CD14-positive monocyte (primary cell): ENCODE results near the gene TMUB1. TPM values are rescaled to one million over a fixed set of nuclear protein-coding genes. Genes with fewer than 3 reads are reported as not detected.
A peak's percentile ranks its signal among the peaks of the same experiment; 100 is the strongest.

Experiments used
- DNase-seq, 3 donors: peaks; one replicate each; pipeline ENCODE4 v3.0.0-alpha.2; 2011 to 2022
- H2AFZ ChIP-seq: 2 replicates; pipeline ENCODE4 v1.6.0; 2012; ENCODE audit warnings: mild to moderate bottlenecking, low read depth, low read length, inconsistent platforms; ENCODE audit not compliant: insufficient read depth, poor library complexity, severe bottlenecking
- H3K27ac ChIP-seq, 2 donors: 1 replicate in 1 of 2; 2 replicates in 1 of 2; pipeline ENCODE4 v1.5.1; 2012 to 2013; ENCODE audit warnings: low read length in 2 of 2, control low read depth in 1 of 2, inconsistent platforms in 1 of 2, low read depth in 1 of 2, mild to moderate bottlenecking in 1 of 2
- H3K27me3 ChIP-seq, 2 donors: one replicate each; pipeline versions ENCODE4 v1.6.0 to v1.6.1; 2011 to 2013; ENCODE audit warnings: low read length in 2 of 2; ENCODE audit not compliant: control insufficient read depth in 2 of 2, insufficient read depth in 2 of 2
- H3K36me3 ChIP-seq, 2 donors: replicated peaks in 1 of 2; 1 replicate in 1 of 2; 2 replicates in 1 of 2; pipeline versions ENCODE4 v1.5.1 to v1.6.1; 2012 to 2013; ENCODE audit warnings: low read length in 2 of 2, control low read depth in 1 of 2, inconsistent platforms in 1 of 2, mild to moderate bottlenecking in 1 of 2; ENCODE audit not compliant: insufficient read depth in 2 of 2, control insufficient read depth in 1 of 2
- H3K4me1 ChIP-seq, 2 donors: 1 replicate in 1 of 2; 2 replicates in 1 of 2; pipeline versions ENCODE4 v1.5.1 to v1.6.1; 2012 to 2013; ENCODE audit warnings: low read length in 2 of 2, control low read depth in 1 of 2, inconsistent platforms in 1 of 2, mild to moderate bottlenecking in 1 of 2, moderate library complexity in 1 of 2; ENCODE audit not compliant: insufficient read depth in 2 of 2, control insufficient read depth in 1 of 2
- H3K4me2 ChIP-seq: replicated peaks from 2 replicates; pipeline ENCODE3; 2012; ENCODE audit warnings: low read length, moderate library complexity, mild to moderate bottlenecking; ENCODE audit not compliant: poor library complexity, severe bottlenecking; ENCODE audit errors: extremely low read depth
- H3K4me3 ChIP-seq, 3 experiments: fragments of 200-600 bp in 1 of 3; sonication (generic) in 1 of 3; replicated peaks in 1 of 3; 1 replicate in 2 of 3; 2 replicates in 1 of 3; pipeline ENCODE4 v1.5.1; 2011 to 2013; ENCODE audit warnings: low read length in 3 of 3, mild to moderate bottlenecking in 3 of 3, control low read depth in 2 of 3, low read depth in 2 of 3, inconsistent platforms in 1 of 3, moderate library complexity in 1 of 3
- H3K79me2 ChIP-seq: 2 replicates; pipeline ENCODE4 v1.6.0; 2012; ENCODE audit warnings: mild to moderate bottlenecking, control low read depth, inconsistent platforms, low read length, moderate library complexity; ENCODE audit not compliant: insufficient read depth
- H3K9ac ChIP-seq: 2 replicates; pipeline ENCODE4 v1.6.0; 2017; ENCODE audit warnings: low read length, mild to moderate bottlenecking; ENCODE audit not compliant: insufficient read depth, poor library complexity, severe bottlenecking
- H3K9me3 ChIP-seq, 2 donors: replicated peaks in 1 of 2; 1 replicate in 1 of 2; 2 replicates in 1 of 2; pipeline versions ENCODE4 v1.5.1 to v1.6.1; 2012 to 2013; ENCODE audit warnings: low read length in 2 of 2, control low read depth in 1 of 2; ENCODE audit not compliant: control insufficient read depth in 1 of 2, insufficient read depth in 1 of 2
- H4K20me1 ChIP-seq: 2 replicates; pipeline ENCODE4 v1.6.0; 2012; ENCODE audit warnings: mild to moderate bottlenecking, low read length, control low read depth, moderate library complexity; ENCODE audit not compliant: insufficient read depth
- H3K27ac Mint-ChIP-seq, 7 donors: one replicate each; pipeline ENCODE4 v1.8.0; 2020; ENCODE audit warnings: mild to moderate bottlenecking in 7 of 7, mixed read lengths in 7 of 7, moderate library complexity in 6 of 7, inconsistent platforms in 2 of 7
- H3K27me3 Mint-ChIP-seq, 3 donors: one replicate each; pipeline ENCODE4 v1.8.0; 2021 to 2022; ENCODE audit warnings: low read depth in 3 of 3, mild to moderate bottlenecking in 3 of 3, mixed read lengths in 3 of 3, moderate library complexity in 3 of 3, inconsistent platforms in 1 of 3
- H3K36me3 Mint-ChIP-seq, 2 donors: one replicate each; pipeline ENCODE4 v1.8.0; 2020; ENCODE audit warnings: mixed read lengths in 2 of 2, inconsistent platforms in 1 of 2, mild to moderate bottlenecking in 1 of 2
- H3K4me1 Mint-ChIP-seq: one replicate; pipeline ENCODE4 v1.8.0; 2020; ENCODE audit warnings: mild to moderate bottlenecking, mixed read lengths
- H3K4me3 Mint-ChIP-seq, 2 donors: one replicate each; pipeline ENCODE4 v1.8.0; 2020; ENCODE audit warnings: mild to moderate bottlenecking in 2 of 2, mixed read lengths in 2 of 2, moderate library complexity in 1 of 2
- H3K9me3 Mint-ChIP-seq, 7 donors: one replicate each; pipeline ENCODE4 v1.8.0; 2020 to 2022; ENCODE audit warnings: mixed read lengths in 7 of 7, mild to moderate bottlenecking in 6 of 7, moderate library complexity in 6 of 7, inconsistent platforms in 2 of 7
- WGBS: methylation state at CpG from one replicate; pipeline ENCODE4 v1.1.5; 2013; ENCODE audit warnings: missing lambda C conversion rate; ENCODE audit not compliant: insufficient coverage; 5-methylcytosine and 5-hydroxymethylcytosine counted together
- intact Hi-C, 2 donors: fragments of 100-400 bp; cut with micrococcal nuclease; formaldehyde crosslinking; loops; one replicate each; pipeline versions ENCODE4 v1.15.0 to v1.15.1; 2023
- polyA plus RNA-seq, 3 donors: library from polyadenylated mRNA; depleted of rRNA in 1 of 3; unstranded in 2 of 3; stranded (reverse) in 1 of 3; fragments of 300-500 nt in 2 of 3; fragments of >200 nt in 1 of 3; fragmentation: Illumina TruSeq in 2 of 3; gene quantifications; 1 replicate in 2 of 3; 2 replicates in 1 of 3; pipeline ENCODE4 v1.2.3, GENCODE V29; 2012 to 2021
- TF ChIP-seq, protein P1 (sequence below): fragments of 200-600 bp; IDR thresholded peaks from one replicate; pipeline ENCODE4 v1.8.0; 2022; ENCODE audit warnings: antibody characterized with exemption, mild to moderate bottlenecking

Gene TMUB1
- polyA plus RNA-seq, 3 donors = 17.4 to 28.2 (median 19.8) TPM

- DNase-seq = no peak
- Mint-ChIP-seq H3K4me1 (peaks cover 34% of the 10 kb centered on the region), H3K27ac (peak overlapping the region; percentile 64 to 92 (median 84))
Measured at GRCh38 chr7:151080067-151080521, 3.2 kb downstream of the TMUB1 start.

GRCh38 chr7:151079199-151079910 is 3.9 kb downstream of the TMUB1 start:
- DNase-seq = no peak
- Histone ChIP-seq H3K79me2 (peaks cover 37% of the 10 kb centered on the region), H3K36me3 (peaks cover 24 to 37% of the 10 kb centered on the region in 2 donors), H3K9ac (peak overlapping the region; percentile 91), H3K4me3 (peak overlapping the region in 2 of 3 experiments; percentile 88 to 92), H3K27ac (peak overlapping the region in 1 of 2 donors; percentile 83), H4K20me1 (peaks cover 44% of the 10 kb centered on the region), H3K9me3 (no peaks in the 10 kb centered on the region), H2AFZ (no peak overlapping the region), H3K4me2 (peak overlapping the region; percentile 96), H3K4me1 (peaks cover 34 to 49% of the 10 kb centered on the region in 2 donors), H3K27me3 (no peaks in the 10 kb centered on the region)
- peaks cover 0 to 3% (median 0%) of the 10 kb centered on the region in 7 donors for H3K9me3 Mint-ChIP-seq
- H3K27ac Mint-ChIP-seq = peak overlapping the region in 4 of 7 donors; percentile 40 to 92 (median 84)
- peaks cover 23 to 31% of the 10 kb centered on the region in 2 donors for H3K36me3 Mint-ChIP-seq
- intact Hi-C loops = loop anchor here in 1 of 2 donors (2.0 to 5.0 kb wide), 2 partner anchors 13 to 33 kb away; no protein-coding TSS in a partner anchor
- peaks cover 31% of the 10 kb centered on the region for H3K4me1 Mint-ChIP-seq
- H3K27me3 Mint-ChIP-seq = peaks cover 0 to 1% (median 0%) of the 10 kb centered on the region in 3 donors
- TF ChIP-seq, protein P1, sequence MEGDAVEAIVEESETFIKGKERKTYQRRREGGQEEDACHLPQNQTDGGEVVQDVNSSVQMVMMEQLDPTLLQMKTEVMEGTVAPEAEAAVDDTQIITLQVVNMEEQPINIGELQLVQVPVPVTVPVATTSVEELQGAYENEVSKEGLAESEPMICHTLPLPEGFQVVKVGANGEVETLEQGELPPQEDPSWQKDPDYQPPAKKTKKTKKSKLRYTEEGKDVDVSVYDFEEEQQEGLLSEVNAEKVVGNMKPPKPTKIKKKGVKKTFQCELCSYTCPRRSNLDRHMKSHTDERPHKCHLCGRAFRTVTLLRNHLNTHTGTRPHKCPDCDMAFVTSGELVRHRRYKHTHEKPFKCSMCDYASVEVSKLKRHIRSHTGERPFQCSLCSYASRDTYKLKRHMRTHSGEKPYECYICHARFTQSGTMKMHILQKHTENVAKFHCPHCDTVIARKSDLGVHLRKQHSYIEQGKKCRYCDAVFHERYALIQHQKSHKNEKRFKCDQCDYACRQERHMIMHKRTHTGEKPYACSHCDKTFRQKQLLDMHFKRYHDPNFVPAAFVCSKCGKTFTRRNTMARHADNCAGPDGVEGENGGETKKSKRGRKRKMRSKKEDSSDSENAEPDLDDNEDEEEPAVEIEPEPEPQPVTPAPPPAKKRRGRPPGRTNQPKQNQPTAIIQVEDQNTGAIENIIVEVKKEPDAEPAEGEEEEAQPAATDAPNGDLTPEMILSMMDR = no peak
- WGBS = 97% methylated on average over 19 of the region's 27 CpGs
- H3K4me3 Mint-ChIP-seq = peak overlapping the region; percentile 83 to 89

More at GRCh38 chr7:151080067-151080521, 3.2 kb downstream of the TMUB1 start:
- Histone ChIP-seq H3K9me3 (no peaks in the 10 kb centered on the region), H3K79me2 (peaks cover 37% of the 10 kb centered on the region), H3K4me1 (peaks cover 35 to 51% of the 10 kb centered on the region in 2 donors), H3K9ac (peak overlapping the region; percentile 91), H3K27me3 (no peaks in the 10 kb centered on the region), H4K20me1 (peaks cover 39% of the 10 kb centered on the region), H3K4me3 (peak overlapping the region; percentile 88 to 92 (median 89)), H2AFZ (peak overlapping the region; percentile 93), H3K4me2 (peak overlapping the region; percentile 96), H3K27ac (peak overlapping the region; percentile 42 to 83), H3K36me3 (peaks cover 16 to 29% of the 10 kb centered on the region in 2 donors)
- WGBS = 2% methylated on average over 29 of the region's 31 CpGs
- TF ChIP-seq, protein P1 = no peak
- intact Hi-C loops = loop anchor here in 1 of 2 donors (2.0 to 10.0 kb wide), 3 partner anchors 21 to 705 kb away; partner anchors contain the start of genes SLC4A2 and ZNF775
- Mint-ChIP-seq H3K9me3 (peaks cover 0 to 3% (median 0%) of the 10 kb centered on the region in 7 donors), H3K36me3 (peaks cover 16 to 24% of the 10 kb centered on the region in 2 donors), H3K27me3 (peaks cover 0 to 1% (median 0%) of the 10 kb centered on the region in 3 donors), H3K4me3 (peak overlapping the region; percentile 83 to 89)
